Activated naive CD8-positive, alpha-beta T cell treated with anti-CD3 and anti-CD28 coated beads for 36 hours (primary cell): ENCODE measurements around the gene TMPRSS2. TPM values are rescaled to one million over a fixed set of nuclear protein-coding genes. Genes with fewer than 3 reads are reported as not detected.
"Not testable (repeated sequence)": the region's sequence is repeated elsewhere in the genome, so short reads cannot be mapped to it uniquely, and the experiment has no call there.

Experiments used
- DNase-seq: peaks from one replicate; pipeline ENCODE4 v3.0.0; 2021
- H3K27ac Mint-ChIP-seq: one replicate; pipeline ENCODE4 v1.8.0; 2022; ENCODE audit warnings: mild to moderate bottlenecking, moderate library complexity, mixed read lengths
- H3K27me3 Mint-ChIP-seq: one replicate; pipeline ENCODE4 v1.8.0; 2022; ENCODE audit warnings: mild to moderate bottlenecking, mixed read lengths
- H3K36me3 Mint-ChIP-seq: one replicate; pipeline ENCODE4 v1.8.0; 2021; ENCODE audit warnings: mild to moderate bottlenecking, mixed read lengths
- H3K4me1 Mint-ChIP-seq: one replicate; pipeline ENCODE4 v1.8.0; 2021; ENCODE audit warnings: mixed read lengths
- H3K4me3 Mint-ChIP-seq: one replicate; pipeline ENCODE4 v1.8.0; 2022; ENCODE audit warnings: mild to moderate bottlenecking, moderate library complexity, mixed read lengths
- H3K9me3 Mint-ChIP-seq: one replicate; pipeline ENCODE4 v1.8.0; 2022; ENCODE audit warnings: mixed read lengths
- total RNA-seq, 2 experiments: library from RNA; stranded (reverse); gene quantifications; one replicate each; pipeline ENCODE4 v1.2.3, GENCODE V29; 2021

The TMPRSS2 gene
- total RNA-seq, 2 experiments from 2014 or later, result not detected

GRCh38 chr21:41419921-41420862 lies 87.8 kb downstream of the TMPRSS2 start:
- peaks cover 18% of the 10 kb centered on the region for H3K4me1 Mint-ChIP-seq
- peak; percentile 55 for DNase-seq
- H3K27ac Mint-ChIP-seq, result peak overlapping the region; percentile 85
- H3K27me3 Mint-ChIP-seq, result no peaks in the 10 kb centered on the region
- H3K36me3 Mint-ChIP-seq, result no peaks in the 10 kb centered on the region
- peaks cover 2% of the 10 kb centered on the region for H3K9me3 Mint-ChIP-seq
- H3K4me3 Mint-ChIP-seq, result peak overlapping the region; percentile 78

- H3K4me3 Mint-ChIP-seq, result no peak overlapping the region
Measured at GRCh38 chr21:41418956-41419680, 88.8 kb downstream of the TMPRSS2 start.

GRCh38 chr21:41418393-41418792 lies 89.6 kb downstream of the TMPRSS2 start:
- Mint-ChIP-seq H3K27me3 (no peaks in the 10 kb centered on the region), H3K9me3 (peaks cover 8% of the 10 kb centered on the region), H3K27ac (no peak overlapping the region), H3K4me3 (no peak overlapping the region), H3K4me1 (peaks cover 14% of the 10 kb centered on the region), H3K36me3 (no peaks in the 10 kb centered on the region)
- no peak for DNase-seq

More at GRCh38 chr21:41418956-41419680, 88.8 kb downstream of the TMPRSS2 start:
- peak overlapping the region; percentile 85 for H3K27ac Mint-ChIP-seq
- no peak for DNase-seq
- H3K9me3 Mint-ChIP-seq, result peaks cover 4% of the 10 kb centered on the region
- peaks cover 14% of the 10 kb centered on the region for H3K4me1 Mint-ChIP-seq
- no peaks in the 10 kb centered on the region for H3K27me3 Mint-ChIP-seq
- no peaks in the 10 kb centered on the region for H3K36me3 Mint-ChIP-seq

- H3K36me3 Mint-ChIP-seq, H3K4me3 Mint-ChIP-seq, DNase-seq, H3K27ac Mint-ChIP-seq, H3K27me3 Mint-ChIP-seq: not testable (repeated sequence)
- Mint-ChIP-seq H3K9me3 (peaks cover 13% of the 10 kb centered on the region), H3K4me1 (peaks cover 13% of the 10 kb centered on the region)
Measured at GRCh38 chr21:41417505-41417904, 90.5 kb downstream of the TMPRSS2 start.

Other genes with a start within 250 kb of the TMPRSS2 start
- gene FAM3B, start 191.4 kb downstream of the TMPRSS2 start, total RNA-seq, result not detected
- gene MX2, start 146.1 kb downstream of the TMPRSS2 start, total RNA-seq, result 10 to 100 TPM; 30.2 to 31.3 TPM
- gene MX1, start 81.9 kb downstream of the TMPRSS2 start, total RNA-seq, result 100 to 1,000 TPM; 108 to 109 TPM